ENCODE results near the gene CHORDC1.

GRCh38 chr11:90218606-90219005, 4.2 kb downstream of the CHORDC1 start:
- TF ChIP-seq POLR2A (IDR thresholded peaks at IDR 0.05) (no peak), CTCF (IDR thresholded peaks at IDR 0.05) (no peak)

Measured in lower leg skin (tissue), 3 donors.